Stimulated activated CD8-positive, alpha-beta memory T cell treated with anti-CD3 and anti-CD28 coated beads, Interleukin-15, amount 100 ng/mL, for 1 hour (primary cell): Measurements from ENCODE around the gene SULT4A1.

ENCODE experiments used
- DNase-seq: peaks from one replicate; pipeline ENCODE4 v3.0.0-alpha.2; 2020; ENCODE audit warnings: low read depth

SULT4A1 gene

GRCh38 chr22:43828725-43828997 is 33.7 kb downstream of the SULT4A1 start:
- no peak for DNase-seq

GRCh38 chr22:43827926-43828724 is 34.2 kb downstream of the SULT4A1 start:
- DNase-seq: no peak

GRCh38 chr22:43827003-43827735 is 35.1 kb downstream of the SULT4A1 start:
- DNase-seq: no peak

- DNase-seq: no peak
These were observed 35.9 kb downstream of the SULT4A1 start for GRCh38 chr22:43826142-43827002.

- DNase-seq: no peak
These were observed 36.7 kb downstream of the SULT4A1 start for GRCh38 chr22:43825651-43826050.

- DNase-seq: no peak
These were observed 37.4 kb downstream of the SULT4A1 start for GRCh38 chr22:43824724-43825420.

- DNase-seq: no peak
These were observed 38.2 kb downstream of the SULT4A1 start for GRCh38 chr22:43823911-43824665.

GRCh38 chr22:43823353-43823908 is 38.9 kb downstream of the SULT4A1 start:
- no peak for DNase-seq

GRCh38 chr22:43821606-43822425 is 40.5 kb downstream of the SULT4A1 start:
- no peak for DNase-seq

GRCh38 chr22:43820651-43821305 is 41.5 kb downstream of the SULT4A1 start:
- DNase-seq: no peak

- no peak for DNase-seq
These were observed 42.2 kb downstream of the SULT4A1 start for GRCh38 chr22:43819931-43820640.

- DNase-seq: no peak
These were observed 42.8 kb downstream of the SULT4A1 start for GRCh38 chr22:43819421-43819921.

GRCh38 chr22:43818981-43819380 is 43.3 kb downstream of the SULT4A1 start:
- no peak for DNase-seq

GRCh38 chr22:43817402-43817801 is 44.9 kb downstream of the SULT4A1 start:
- no peak for DNase-seq

- no peak for DNase-seq
These were observed 48.0 kb downstream of the SULT4A1 start for GRCh38 chr22:43814264-43814663.

- DNase-seq: no peak
These were observed 49.4 kb downstream of the SULT4A1 start for GRCh38 chr22:43812890-43813289.

GRCh38 chr22:43812149-43812842 is 50.0 kb downstream of the SULT4A1 start, which contains the start of gene EFCAB6:
EFCAB6 (minus strand) TSS chr22:43812305; CDS start chr22:43782318, 29,987 bp downstream.
- peak; percentile 86 for DNase-seq

- DNase-seq: no peak
These were observed 50.5 kb downstream of the SULT4A1 start for GRCh38 chr22:43811777-43812148.
